Spleen (tissue), 7 donors: Measurements from ENCODE around the gene PARD3.

ENCODE experiments used
- CTCF ChIP-seq, 11 experiments: fragments of 200-600 bp in 7 of 11; fragments of 450-650 bp in 4 of 11; sonication (generic) in 4 of 11; IDR thresholded peaks in 8 of 11; conservative IDR thresholded peaks in 3 of 11; 1 replicate in 7 of 11; 2 replicates in 4 of 11; pipeline versions ENCODE4 v1.4.0 to v1.8.0; 2016 to 2021; ENCODE audit warnings: antibody characterized with exemption in 11 of 11, inconsistent platforms in 4 of 11, mild to moderate bottlenecking in 1 of 11
- POLR2A ChIP-seq, 3 donors: fragments of 450-650 bp; IDR thresholded peaks; one replicate each; pipeline ENCODE4 v1.5.1; 2017; ENCODE audit warnings: antibody characterized with exemption in 3 of 3, mild to moderate bottlenecking in 1 of 3
- donor health status: DM: no; HTN: no; CAD: no; lungs with moderate emphysema.
- donor health status: DM: no; HTN: no; CAD: no.
- donor health status: DM: no; HTN: no; CAD: no.

GRCh38 chr10:34775044-34775637 is 40.0 kb downstream of the PARD3 start:
- TF ChIP-seq CTCF (IDR thresholded peaks at IDR 0.05 in 8 of 11, conservative IDR thresholded peaks at IDR 0.05 in 3 of 11) (no peak), POLR2A (IDR thresholded peaks at IDR 0.05) (no peak)
